ENCODE data around the gene SELENOP.

- no peak for TF ChIP-seq CTCF (IDR thresholded peaks at IDR 0.05; ENCODE audit: poor library complexity)
- TF ChIP-seq EZH2 (IDR thresholded peaks at IDR 0.05; ENCODE audit: borderline replicate concordance) = no peak
Observed at GRCh38 chr5:42784132-42784531, 27.6 kb downstream of the SELENOP start.

Measured in hepatocyte (in vitro differentiated cells).